SK-N-SH treated with all-trans-retinoic acid at 6 μM for 48 hours (cell line): Measurements from ENCODE around the gene BPIFB4.

ENCODE experiments used
- ESRRG ChIP-seq: fragments of 250-450 bp; sonication (Bioruptor Pico); IDR thresholded peaks from 2 replicates; pipeline ENCODE4 v1.6.1; 2021; ENCODE audit warnings: mild to moderate bottlenecking
- RARB ChIP-seq: fragments of 250-450 bp; sonication (Bioruptor Pico); IDR thresholded peaks from 2 replicates; pipeline ENCODE4 v1.8.0; 2021; ENCODE audit warnings: mild to moderate bottlenecking, moderate library complexity
- TCF4 ChIP-seq: fragments of 250-450 bp; sonication (Bioruptor Pico); IDR thresholded peaks from 2 replicates; pipeline ENCODE4 v1.8.0; 2021; ENCODE audit warnings: mild to moderate bottlenecking, moderate library complexity, borderline replicate concordance
- ZFP3 ChIP-seq: fragments of 250-450 bp; sonication (Bioruptor Pico); IDR thresholded peaks from 2 replicates; pipeline ENCODE4 v1.5.0; 2020; ENCODE audit warnings: mild to moderate bottlenecking, moderate library complexity
- ZFP30 ChIP-seq: fragments of 450-650 bp; formaldehyde crosslinking; IDR thresholded peaks from 2 replicates; pipeline ENCODE4 v1.5.0; 2022; ENCODE audit warnings: mild to moderate bottlenecking, moderate library complexity
- ZNF565 ChIP-seq: fragments of 450-650 bp; formaldehyde crosslinking; conservative IDR thresholded peaks from 2 replicates; pipeline ENCODE4 v1.5.0; 2020; ENCODE audit warnings: low read depth, mild to moderate bottlenecking, moderate library complexity
- ZNF70 ChIP-seq: fragments of 450-650 bp; formaldehyde crosslinking; IDR thresholded peaks from 2 replicates; pipeline ENCODE4 v1.5.0; 2020; ENCODE audit warnings: mild to moderate bottlenecking, moderate library complexity
- TF ChIP-seq, protein P1 (sequence below): fragments of 250-450 bp; sonication (Bioruptor Pico); IDR thresholded peaks from 2 replicates; pipeline ENCODE4 v1.8.0; 2020; ENCODE audit warnings: mild to moderate bottlenecking, moderate library complexity, borderline replicate concordance
- TF ChIP-seq, protein P2 (sequence below): fragments of 250-450 bp; sonication (Bioruptor Pico); IDR thresholded peaks from 2 replicates; pipeline ENCODE4 v1.5.1; 2020; ENCODE audit warnings: low read depth, mild to moderate bottlenecking, moderate library complexity

DNA sequence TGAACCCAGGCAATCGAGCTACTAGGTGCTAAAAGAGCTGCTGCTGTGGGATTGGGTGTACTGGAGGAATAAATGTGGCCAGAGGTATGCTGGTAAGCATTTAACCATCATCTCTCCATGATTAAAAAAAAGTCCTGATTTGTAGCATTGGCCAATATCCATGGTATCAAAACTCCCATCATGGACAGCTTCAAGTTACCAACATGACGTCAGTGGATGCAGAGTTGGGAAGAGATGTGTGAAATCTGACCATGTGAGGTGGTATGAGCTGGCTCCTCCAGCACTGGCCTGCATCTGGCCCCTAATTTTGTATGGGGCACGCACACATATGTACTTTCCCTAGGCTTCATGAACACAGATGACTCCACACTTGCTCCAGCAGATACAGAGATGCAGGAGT is 11.7 kb downstream of the BPIFB4 start:
- TF ChIP-seq, protein P1, sequence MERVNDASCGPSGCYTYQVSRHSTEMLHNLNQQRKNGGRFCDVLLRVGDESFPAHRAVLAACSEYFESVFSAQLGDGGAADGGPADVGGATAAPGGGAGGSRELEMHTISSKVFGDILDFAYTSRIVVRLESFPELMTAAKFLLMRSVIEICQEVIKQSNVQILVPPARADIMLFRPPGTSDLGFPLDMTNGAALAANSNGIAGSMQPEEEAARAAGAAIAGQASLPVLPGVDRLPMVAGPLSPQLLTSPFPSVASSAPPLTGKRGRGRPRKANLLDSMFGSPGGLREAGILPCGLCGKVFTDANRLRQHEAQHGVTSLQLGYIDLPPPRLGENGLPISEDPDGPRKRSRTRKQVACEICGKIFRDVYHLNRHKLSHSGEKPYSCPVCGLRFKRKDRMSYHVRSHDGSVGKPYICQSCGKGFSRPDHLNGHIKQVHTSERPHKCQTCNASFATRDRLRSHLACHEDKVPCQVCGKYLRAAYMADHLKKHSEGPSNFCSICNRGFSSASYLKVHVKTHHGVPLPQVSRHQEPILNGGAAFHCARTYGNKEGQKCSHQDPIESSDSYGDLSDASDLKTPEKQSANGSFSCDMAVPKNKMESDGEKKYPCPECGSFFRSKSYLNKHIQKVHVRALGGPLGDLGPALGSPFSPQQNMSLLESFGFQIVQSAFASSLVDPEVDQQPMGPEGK (CRISPR knock-in tag), result no peak
- no peak for TF ChIP-seq RARB (CRISPR knock-in tag)
- TF ChIP-seq, protein P2, sequence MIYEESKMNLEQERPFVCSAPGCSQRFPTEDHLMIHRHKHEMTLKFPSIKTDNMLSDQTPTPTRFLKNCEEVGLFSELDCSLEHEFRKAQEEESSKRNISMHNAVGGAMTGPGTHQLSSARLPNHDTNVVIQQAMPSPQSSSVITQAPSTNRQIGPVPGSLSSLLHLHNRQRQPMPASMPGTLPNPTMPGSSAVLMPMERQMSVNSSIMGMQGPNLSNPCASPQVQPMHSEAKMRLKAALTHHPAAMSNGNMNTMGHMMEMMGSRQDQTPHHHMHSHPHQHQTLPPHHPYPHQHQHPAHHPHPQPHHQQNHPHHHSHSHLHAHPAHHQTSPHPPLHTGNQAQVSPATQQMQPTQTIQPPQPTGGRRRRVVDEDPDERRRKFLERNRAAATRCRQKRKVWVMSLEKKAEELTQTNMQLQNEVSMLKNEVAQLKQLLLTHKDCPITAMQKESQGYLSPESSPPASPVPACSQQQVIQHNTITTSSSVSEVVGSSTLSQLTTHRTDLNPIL, result no peak
- TF ChIP-seq ZFP30 (CRISPR knock-in tag), result no peak
- no peak for TF ChIP-seq ZNF565 (CRISPR knock-in tag)
- no peak for TF ChIP-seq ESRRG
- TF ChIP-seq TCF4 (CRISPR knock-in tag), result no peak
- no peak for TF ChIP-seq ZFP3
- TF ChIP-seq ZNF70 (CRISPR knock-in tag), result no peak
